WERI-Rb-1 (cell line): ENCODE data around the gene TTC27.

ENCODE experiments used
- DNase-seq: peaks from one replicate; pipeline ENCODE4 v3.0.0-alpha.2; 2020
- H3K27ac ChIP-seq: fragments of 250-450 bp; sonication (Bioruptor Pico); 2 replicates; pipeline ENCODE4 v1.5.1; 2020; ENCODE audit warnings: mild to moderate bottlenecking, moderate library complexity
- H3K27me3 ChIP-seq: fragments of 250-450 bp; sonication (Bioruptor Pico); 2 replicates; pipeline ENCODE4 v1.5.1; 2021; ENCODE audit warnings: mild to moderate bottlenecking, low read depth, moderate library complexity; ENCODE audit not compliant: insufficient read depth, severe bottlenecking
- H3K36me3 ChIP-seq: fragments of 250-450 bp; sonication (Bioruptor Pico); 2 replicates; pipeline ENCODE4 v1.5.1; 2020; ENCODE audit warnings: mild to moderate bottlenecking, moderate library complexity
- H3K4me3 ChIP-seq: 2 replicates; pipeline ENCODE4 v1.5.1; 2011; ENCODE audit warnings: low read depth, mild to moderate bottlenecking, control low read depth, low read length
- H3K9me3 ChIP-seq: fragments of 250-450 bp; sonication (Bioruptor Pico); 2 replicates; pipeline ENCODE4 v1.5.1; 2021; ENCODE audit warnings: mild to moderate bottlenecking, moderate library complexity; ENCODE audit not compliant: severe bottlenecking
- CTCF ChIP-seq: IDR thresholded peaks from 2 replicates; pipeline ENCODE4 v1.5.1; 2011; ENCODE audit warnings: low read depth, mild to moderate bottlenecking, control low read depth, inconsistent platforms, low read length

TTC27 gene

GRCh38 chr2:32706815-32707579, 79.1 kb downstream of the TTC27 start:
- no peak for TF ChIP-seq CTCF
- Histone ChIP-seq H3K27ac (no peak overlapping the region), H3K27me3 (no peaks in the 10 kb centered on the region), H3K36me3 (no peaks in the 10 kb centered on the region), H3K4me3 (no peak overlapping the region), H3K9me3 (no peaks in the 10 kb centered on the region)
- no peak for DNase-seq

GRCh38 chr2:32711219-32711618, 83.4 kb downstream of the TTC27 start:
- no peaks in the 10 kb centered on the region for H3K36me3 ChIP-seq
- no peak for TF ChIP-seq CTCF
- no peak for DNase-seq
- H3K4me3 ChIP-seq = no peak overlapping the region
- no peak overlapping the region for H3K27ac ChIP-seq
- no peaks in the 10 kb centered on the region for H3K9me3 ChIP-seq
- no peaks in the 10 kb centered on the region for H3K27me3 ChIP-seq

- Histone ChIP-seq H3K27me3 (no peaks in the 10 kb centered on the region), H3K4me3 (no peak overlapping the region), H3K9me3 (no peaks in the 10 kb centered on the region), H3K27ac (no peak overlapping the region), H3K36me3 (no peaks in the 10 kb centered on the region)
- no peak for DNase-seq
- TF ChIP-seq CTCF = no peak
Observed at GRCh38 chr2:32711908-32712501, 84.2 kb downstream of the TTC27 start.

- TF ChIP-seq CTCF = no peak
- no peak for DNase-seq
- Histone ChIP-seq H3K27me3 (no peaks in the 10 kb centered on the region), H3K27ac (no peak overlapping the region), H3K4me3 (no peak overlapping the region), H3K9me3 (no peaks in the 10 kb centered on the region), H3K36me3 (no peaks in the 10 kb centered on the region)
Observed at GRCh38 chr2:32712870-32713269, 85.0 kb downstream of the TTC27 start.

GRCh38 chr2:32714521-32714920, 86.7 kb downstream of the TTC27 start:
- Histone ChIP-seq H3K27me3 (no peaks in the 10 kb centered on the region), H3K36me3 (no peaks in the 10 kb centered on the region), H3K4me3 (no peak overlapping the region), H3K9me3 (no peaks in the 10 kb centered on the region), H3K27ac (no peak overlapping the region)
- no peak for TF ChIP-seq CTCF
- DNase-seq = no peak
